HepG2 (cell line): ENCODE data around the gene MYO1B. TPM values are rescaled to one million over a fixed set of nuclear protein-coding genes. Genes with fewer than 3 reads are reported as not detected.

ENCODE experiments used
- ATAC-seq: fragments of 200-7000 bp; cut with Tn5 transposase; 3 replicates; pipeline ENCODE4 v1.9.1; 2020; ENCODE audit warnings: mild to moderate bottlenecking, moderate library complexity
- BruUV-seq: library from RNA; stranded (reverse); fragments of 400-500 nt; replicated peaks from 2 replicates; lab custom pipeline; 2021; lab: Mats Ljungman, UMichigan
- CTCF ChIA-PET: fragments of 300-600 bp; formaldehyde crosslinking; extraction: SDS; loops from one replicate; lab custom pipeline; 2021; ENCODE audit warnings: low total read pairs, inconsistent platforms, low intra/inter-chr PET ratio; lab: Yijun Ruan, JAX
- POLR2A ChIA-PET: fragments of 350-600 bp; sonication (Branson Sonifier 250); formaldehyde crosslinking; loops from one replicate; lab custom pipeline; 2020; ENCODE audit warnings: antibody characterized with exemption, inconsistent platforms; lab: Yijun Ruan, JAX
- DNase-seq: peaks from one replicate; pipeline ENCODE4 v3.0.0-alpha.2; 2015; ENCODE audit warnings: low spot score
- FAIRE-seq: peaks from 3 replicates; lab custom pipeline; 2011; peaks lifted over from hg19 to GRCh38; lab: Jason Lieb, UNC
- H2AFZ ChIP-seq: one replicate; pipeline ENCODE4 v1.6.1; 2011; ENCODE audit warnings: low read length, inconsistent platforms
- H3K27ac ChIP-seq: fragments of 300-600 bp; 3 replicates; pipeline ENCODE4 v1.8.0; 2011; ENCODE audit warnings: mixed run types, mild to moderate bottlenecking, mixed read lengths, low read length, inconsistent platforms; ENCODE audit not compliant: insufficient read depth; ENCODE audit errors: extremely low read length
- H3K27me3 ChIP-seq, 2 experiments: fragments of 200-600 bp in 1 of 2; 2 replicates in 1 of 2; 3 replicates in 1 of 2; pipeline versions ENCODE4 v1.6.0 to v1.8.0; 2011; ENCODE audit warnings: low read length in 2 of 2, mild to moderate bottlenecking in 2 of 2, moderate library complexity in 2 of 2, inconsistent platforms in 1 of 2; ENCODE audit not compliant: insufficient read depth in 2 of 2, control insufficient read depth in 1 of 2
- H3K36me3 ChIP-seq, 2 experiments: fragments of 200-600 bp in 1 of 2; replicated peaks in 1 of 2; 2 replicates in 1 of 2; 3 replicates in 1 of 2; pipeline versions ENCODE4 v1.5.1 to v1.8.0; 2011; ENCODE audit warnings: low read length in 2 of 2, inconsistent platforms in 1 of 2; ENCODE audit not compliant: insufficient read depth in 2 of 2, control insufficient read depth in 1 of 2
- H3K4me1 ChIP-seq: 2 replicates; pipeline ENCODE4 v1.5.1; 2012; ENCODE audit warnings: low read length, inconsistent platforms; ENCODE audit not compliant: insufficient read depth
- H3K4me2 ChIP-seq: 2 replicates; pipeline ENCODE4 v1.6.0; 2011; ENCODE audit warnings: low read depth, low read length, inconsistent platforms
- H3K4me3 ChIP-seq, 3 experiments: fragments of 200-600 bp in 1 of 3; sonication (generic), shearing (Covaris generic) in 1 of 3; replicated peaks in 1 of 3; 2 replicates each; pipeline ENCODE4 v1.5.1; 2011 to 2016; ENCODE audit warnings: low read length in 3 of 3, inconsistent platforms in 2 of 3, low read depth in 2 of 3, mild to moderate bottlenecking in 2 of 3, control low read depth in 1 of 3, mixed read lengths in 1 of 3; ENCODE audit not compliant: insufficient read depth in 1 of 3
- H3K79me2 ChIP-seq: one replicate; pipeline ENCODE4 v1.6.1; 2011; ENCODE audit warnings: low read length, inconsistent platforms; ENCODE audit not compliant: insufficient read depth
- H3K9ac ChIP-seq: 2 replicates; pipeline ENCODE4 v1.6.0; 2011; ENCODE audit warnings: mild to moderate bottlenecking, low read depth, low read length, inconsistent platforms; ENCODE audit not compliant: insufficient read depth
- H3K9me3 ChIP-seq: 2 replicates; pipeline ENCODE4 v1.5.1; 2012; ENCODE audit warnings: mild to moderate bottlenecking, low read length
- H4K20me1 ChIP-seq: 2 replicates; pipeline ENCODE4 v1.6.0; 2011; ENCODE audit warnings: inconsistent platforms, mild to moderate bottlenecking, low read length, moderate library complexity; ENCODE audit not compliant: insufficient read depth
- HOXA3 ChIP-seq: sonication (generic); formaldehyde crosslinking; IDR thresholded peaks from 2 replicates; pipeline ENCODE4 v1.5.0; 2020; ENCODE audit warnings: missing genetic modification reagents
- KAT8 ChIP-seq: IDR thresholded peaks from 2 replicates; pipeline ENCODE4 v1.6.1; 2016; ENCODE audit warnings: missing genetic modification reagents, missing compliant biosample characterization
- KDM1A ChIP-seq: IDR thresholded peaks from 2 replicates; pipeline ENCODE4 v1.6.1; 2016; ENCODE audit warnings: missing compliant biosample characterization
- MTA3 ChIP-seq: sonication (generic); formaldehyde crosslinking; IDR thresholded peaks from 2 replicates; pipeline ENCODE4 v1.4.0; 2020; ENCODE audit warnings: missing genetic modification reagents
- PHF20 ChIP-seq: sonication (generic); formaldehyde crosslinking; IDR thresholded peaks from 2 replicates; pipeline ENCODE4 v1.5.0; 2020; ENCODE audit warnings: mild to moderate bottlenecking, missing genetic modification reagents
- RAD21 ChIP-seq: fragments of 450-650 bp; formaldehyde crosslinking; IDR thresholded peaks from 2 replicates; pipeline ENCODE4 v1.5.0; 2020; ENCODE audit warnings: mild to moderate bottlenecking
- SALL1 ChIP-seq: sonication (generic); formaldehyde crosslinking; IDR thresholded peaks from 2 replicates; pipeline ENCODE4 v1.8.0; 2022; ENCODE audit warnings: mild to moderate bottlenecking, missing genetic modification reagents
- TBL1XR1 ChIP-seq: fragments of 150-350 bp; IDR thresholded peaks from 2 replicates; pipeline ENCODE4 v1.6.1; 2014; ENCODE audit warnings: borderline replicate concordance, low read length; ENCODE audit not compliant: partially characterized antibody
- TBX3 ChIP-seq: fragments of 450-650 bp; IDR thresholded peaks from 2 replicates; pipeline ENCODE4 v1.6.1; 2017; ENCODE audit warnings: antibody characterized with exemption, mild to moderate bottlenecking, inconsistent platforms, borderline replicate concordance
- THAP8 ChIP-seq: sonication (generic); formaldehyde crosslinking; IDR thresholded peaks from 2 replicates; pipeline ENCODE4 v1.5.1; 2020; ENCODE audit warnings: missing genetic modification reagents, mild to moderate bottlenecking, borderline replicate concordance
- TOPORS ChIP-seq: sonication (generic); formaldehyde crosslinking; IDR thresholded peaks from 2 replicates; pipeline ENCODE4 v1.8.0; 2023; ENCODE audit warnings: mild to moderate bottlenecking, missing genetic modification reagents
- YY1 ChIP-seq: IDR thresholded peaks from 2 replicates; pipeline ENCODE4 v1.6.1; 2011; ENCODE audit warnings: low read length, low read depth, moderate library complexity, mild to moderate bottlenecking; ENCODE audit not compliant: insufficient read depth, insufficient replicate concordance
- ZC3H4 ChIP-seq: sonication (generic); formaldehyde crosslinking; IDR thresholded peaks from 2 replicates; pipeline ENCODE4 v1.4.0; 2020; ENCODE audit warnings: missing genetic modification reagents, borderline replicate concordance
- ZFP36L1 ChIP-seq: sonication (generic); formaldehyde crosslinking; IDR thresholded peaks from 2 replicates; pipeline ENCODE4 v1.8.0; 2022; ENCODE audit warnings: mild to moderate bottlenecking, missing genetic modification reagents, moderate library complexity
- ZNF263 ChIP-seq: sonication (generic); formaldehyde crosslinking; IDR thresholded peaks from 2 replicates; pipeline ENCODE4 v1.4.0; 2020; ENCODE audit warnings: missing genetic modification reagents
- ZNF274 ChIP-seq: sonication (generic); formaldehyde crosslinking; IDR thresholded peaks from 2 replicates; pipeline ENCODE4 v1.5.1; 2020; ENCODE audit warnings: mild to moderate bottlenecking, missing genetic modification reagents
- ZNF652 ChIP-seq: IDR thresholded peaks from 2 replicates; pipeline ENCODE4 v1.6.1; 2016; ENCODE audit warnings: low read depth, borderline replicate concordance
- ZNF773 ChIP-seq: sonication (generic); formaldehyde crosslinking; IDR thresholded peaks from 2 replicates; pipeline ENCODE4 v1.4.0; 2020; ENCODE audit warnings: missing genetic modification reagents, borderline replicate concordance
- WGBS: methylation state at CpG from one replicate; pipeline ENCODE4 v1.1.6; 2017; ENCODE audit warnings: low lambda C conversion rate; 5-methylcytosine and 5-hydroxymethylcytosine counted together
- in situ Hi-C: cut with HindIII; loops from 2 replicates; pipeline ENCODE4 v1.10.0; 2017; ENCODE audit warnings: low pct_unique_long_range_greater_than_20kb; ENCODE audit not compliant: extremely low pct_ligation_motif_present
- intact Hi-C: fragments of 100-400 bp; cut with micrococcal nuclease; formaldehyde crosslinking; loops from one replicate; pipeline ENCODE4 v1.10.0; 2022; ENCODE audit not compliant: unreplicated experiment
- polyA plus RNA-seq, 8 experiments: library from polyadenylated mRNA; depleted of rRNA in 3 of 8; stranded (reverse) in 7 of 8; unstranded in 1 of 8; fragments of >200 nt; fragmentation: Illumina TruSeq in 4 of 8; extraction: Trizol in 4 of 8; gene quantifications; 2 replicates each; pipeline versions ENCODE4 v1.2.1 to v1.2.3, GENCODE V29; 2011 to 2016; ENCODE audit warnings: low read depth in 4 of 8, missing spikeins in 1 of 8, mixed read lengths in 1 of 8; ENCODE audit not compliant: insufficient read depth in 1 of 8
- total RNA-seq, 5 experiments: library from RNA; depleted of rRNA; stranded (reverse); fragments of >200 nt; fragmentation: Illumina TruSeq; extraction: Trizol; gene quantifications; 2 replicates each; pipeline ENCODE4 v1.2.3, GENCODE V29; 2016; ENCODE audit warnings: low read depth in 1 of 5
- TF ChIP-seq, protein P1 (sequence below): IDR thresholded peaks from 2 replicates; pipeline ENCODE4 v1.6.1; 2018; ENCODE audit warnings: missing genetic modification reagents, mild to moderate bottlenecking, missing compliant biosample characterization

MYO1B gene
- total and polyA plus RNA-seq, 2 of the 13 experiments (the other 11 are each of a cell fraction or from before 2014, with no cell fraction given): 36.9 to 89.8 TPM

DNA sequence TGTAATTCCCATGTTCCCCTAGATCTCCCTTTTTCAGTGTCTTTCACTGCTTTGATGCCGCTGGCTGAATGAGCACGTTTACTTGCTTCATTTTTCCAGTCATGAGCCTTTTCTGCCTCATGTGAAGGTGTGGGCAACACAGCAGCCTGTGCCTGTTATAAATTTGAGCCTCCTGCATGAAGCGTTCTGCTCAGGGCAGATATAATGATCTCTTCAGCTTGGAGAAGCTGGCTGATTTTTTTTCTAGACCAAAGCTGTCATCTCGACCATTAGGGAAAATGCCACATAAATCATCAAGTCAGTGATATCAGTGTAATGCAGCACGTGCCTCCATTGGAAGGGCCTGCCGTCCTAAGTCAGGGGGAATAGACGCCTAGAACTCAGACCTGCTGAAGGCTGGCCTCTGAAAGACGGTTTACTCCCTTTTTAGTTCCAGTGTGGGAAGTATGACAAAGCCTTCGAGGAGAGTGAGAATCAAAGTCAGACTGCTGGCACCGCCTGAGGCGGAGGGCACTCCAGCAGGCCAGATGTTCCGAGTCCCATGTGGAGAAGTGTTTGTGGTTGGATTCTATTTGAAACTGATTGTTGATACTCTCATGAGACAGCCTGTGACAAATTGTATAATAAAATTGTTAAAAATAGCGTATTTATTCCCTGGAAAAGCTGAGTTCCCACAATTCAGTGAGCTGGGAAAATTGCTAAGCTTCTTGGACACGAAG, 196.5 kb downstream of the MYO1B start (continued):
- TF ChIP-seq SALL1 (CRISPR knock-in tag) (0 out of 2 replicates have a peak, but pooled peaks have one; percentile 7), ZFP36L1 (CRISPR knock-in tag) (no peak)
- TF ChIP-seq, all 625 proteins: peak for 7

DNA sequence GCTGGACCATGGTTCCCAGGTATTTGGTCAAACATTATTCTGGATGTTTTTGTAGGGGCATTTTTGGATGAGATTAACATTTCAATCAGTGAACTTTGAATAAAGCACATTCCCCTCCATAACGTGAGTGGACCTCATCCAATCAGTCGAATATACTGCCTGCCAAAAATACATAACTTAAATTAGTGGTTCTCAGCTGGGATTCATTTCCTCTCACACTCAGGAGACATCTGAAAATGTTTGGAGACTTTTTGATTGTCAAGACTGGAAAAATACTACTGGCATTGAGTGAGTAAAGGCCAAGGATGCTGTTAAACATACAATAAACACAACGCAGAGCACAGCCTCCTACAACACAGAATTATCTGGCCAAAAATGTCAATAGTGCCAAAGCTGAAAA, 198.2 kb downstream of the MYO1B start:
- no peak for ATAC-seq
- Histone ChIP-seq H3K4me2 (no peak overlapping the region), H3K27ac (no peak overlapping the region), H3K79me2 (no peaks in the 10 kb centered on the region), H3K9ac (no peak overlapping the region), H4K20me1 (no peaks in the 10 kb centered on the region), H3K36me3 (no peaks in the 10 kb centered on the region), H3K4me1 (peaks cover 23% of the 10 kb centered on the region), H3K9me3 (no peaks in the 10 kb centered on the region), H3K4me3 (no peak overlapping the region), H2AFZ (no peak overlapping the region), H3K27me3 (peaks cover 0 to 11% of the 10 kb centered on the region in 2 experiments; a peak in 1 of 5 replicates)
- in situ Hi-C loops (no loop called here), intact Hi-C loops (no loop called here)
- FAIRE-seq: no peak
- TF ChIP-seq ZNF263 (CRISPR knock-in tag) (no peak), RAD21 (CRISPR knock-in tag) (no peak), YY1 (no peak), MTA3 (no peak), ZNF274 (CRISPR knock-in tag) (no peak), TBX3 (no peak), ZNF652 (no peak), THAP8 (no peak), ZNF773 (CRISPR knock-in tag) (no peak), TBL1XR1 (no peak), KAT8 (CRISPR knock-in tag) (no peak), ZC3H4 (CRISPR knock-in tag) (no peak), TOPORS (no peak), KDM1A (no peak), PHF20 (CRISPR knock-in tag) (no peak), HOXA3 (no peak)
- TF ChIP-seq, protein P1, sequence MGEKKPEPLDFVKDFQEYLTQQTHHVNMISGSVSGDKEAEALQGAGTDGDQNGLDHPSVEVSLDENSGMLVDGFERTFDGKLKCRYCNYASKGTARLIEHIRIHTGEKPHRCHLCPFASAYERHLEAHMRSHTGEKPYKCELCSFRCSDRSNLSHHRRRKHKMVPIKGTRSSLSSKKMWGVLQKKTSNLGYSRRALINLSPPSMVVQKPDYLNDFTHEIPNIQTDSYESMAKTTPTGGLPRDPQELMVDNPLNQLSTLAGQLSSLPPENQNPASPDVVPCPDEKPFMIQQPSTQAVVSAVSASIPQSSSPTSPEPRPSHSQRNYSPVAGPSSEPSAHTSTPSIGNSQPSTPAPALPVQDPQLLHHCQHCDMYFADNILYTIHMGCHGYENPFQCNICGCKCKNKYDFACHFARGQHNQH (CRISPR knock-in tag): no peak
- BruUV-seq: no TSS peak
- 30% methylated on average over 3 of the region's 3 CpGs for WGBS
- no peak for DNase-seq
- POLR2A ChIA-PET: no interaction called here
- CTCF ChIA-PET: no interaction called here
